Stimulated activated CD8-positive, alpha-beta memory T cell treated with anti-CD3 and anti-CD28 coated beads, Interleukin-2, amount 100 ng/mL, for 1 hour (primary cell): ENCODE measurements around the gene CCNB2.
"Not testable (repeated sequence)": the region's sequence is repeated elsewhere in the genome, so short reads cannot be mapped to it uniquely, and the experiment has no call there.

Experiments
- DNase-seq, 2 donors: peaks; one replicate each; pipeline ENCODE4 v3.0.0-alpha.2; 2020; ENCODE audit warnings: low read depth in 2 of 2

CCNB2 gene

DNA sequence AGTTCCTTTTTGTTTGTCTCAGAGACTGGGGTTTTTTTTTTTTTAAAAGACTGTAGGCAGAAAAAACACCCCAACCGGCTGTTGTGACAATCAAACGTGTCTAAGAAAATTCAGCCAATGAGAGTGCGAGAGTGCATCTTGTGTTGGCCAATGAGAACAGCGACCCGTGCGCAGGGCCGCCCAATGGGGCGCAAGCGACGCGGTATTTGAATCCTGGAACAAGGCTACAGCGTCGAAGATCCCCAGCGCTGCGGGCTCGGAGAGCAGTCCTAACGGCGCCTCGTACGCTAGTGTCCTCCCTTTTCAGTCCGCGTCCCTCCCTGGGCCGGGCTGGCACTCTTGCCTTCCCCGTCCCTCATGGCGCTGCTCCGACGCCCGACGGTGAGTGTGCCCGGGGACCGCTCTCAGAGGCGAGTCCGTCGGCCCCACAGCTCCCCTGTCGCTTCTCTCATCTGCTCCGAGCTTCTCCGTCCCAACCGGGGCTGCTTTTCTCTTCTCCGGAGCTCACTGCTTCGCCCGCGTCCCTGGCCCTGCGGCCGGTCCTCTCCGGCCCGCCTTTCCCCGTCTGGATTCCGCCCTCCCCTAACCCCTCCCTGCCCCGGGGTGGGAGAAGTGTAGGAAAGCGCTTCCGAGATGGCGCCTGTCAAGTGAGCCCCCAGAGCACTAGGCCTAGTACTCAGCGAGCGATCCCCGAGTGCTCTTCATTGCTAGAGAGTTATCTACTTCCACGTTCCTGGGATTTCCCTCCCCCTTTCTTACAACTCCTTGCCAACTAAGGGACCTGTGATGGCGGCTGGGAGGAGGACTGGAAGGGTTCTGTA, at the start of gene CCNB2:
Gene CCNB2 (plus strand): TSS at position 235 of the 821 bp plus-strand sequence. CDS start 123 bp downstream, at position 358.
- peak; percentile 56 to 64 for DNase-seq

DNA sequence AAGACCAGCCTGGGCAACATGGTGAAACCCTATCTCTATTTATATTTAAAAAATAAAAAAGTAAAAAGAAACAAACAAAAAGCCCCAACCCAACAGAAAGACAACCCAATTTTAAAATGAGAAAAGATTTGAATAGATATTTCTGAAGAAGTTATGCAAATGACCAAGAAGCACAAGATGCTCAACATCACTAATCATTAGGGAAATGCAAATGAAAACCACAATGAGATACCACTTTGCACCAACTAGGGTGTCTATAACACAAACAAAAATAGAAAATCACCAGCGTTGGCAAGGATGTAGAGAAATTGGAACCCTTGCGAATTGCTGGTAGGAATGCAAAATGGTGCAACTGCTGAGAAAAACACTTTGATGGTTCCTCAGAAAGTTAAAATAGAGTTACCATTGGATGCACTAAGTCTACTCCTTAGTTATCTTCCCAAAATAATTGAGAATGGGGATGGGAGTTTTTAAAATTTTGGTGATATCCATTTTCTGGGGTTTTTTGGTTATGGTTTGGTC, 45.8 kb upstream of the CCNB2 start:
- no peak for DNase-seq

DNA sequence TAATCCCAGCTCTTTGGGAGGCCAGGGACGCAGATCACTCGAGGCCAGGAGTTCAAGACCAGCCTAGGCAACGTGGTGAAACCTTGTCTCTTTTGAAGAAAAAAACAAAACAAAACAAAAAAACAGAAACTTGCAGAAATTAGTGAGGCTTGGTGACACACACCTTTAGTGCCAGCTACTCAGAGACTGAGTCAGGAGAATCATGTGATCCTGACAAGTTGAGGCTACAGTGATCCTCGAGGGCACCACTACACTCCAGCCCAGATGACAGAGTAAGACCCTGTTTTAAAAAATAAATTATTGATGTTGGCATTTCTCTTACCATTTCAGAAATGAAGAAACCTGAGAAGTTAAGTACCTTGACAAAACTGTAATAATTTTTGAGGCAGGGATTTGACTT, 44.6 kb upstream of the CCNB2 start:
- no peak for DNase-seq

DNA sequence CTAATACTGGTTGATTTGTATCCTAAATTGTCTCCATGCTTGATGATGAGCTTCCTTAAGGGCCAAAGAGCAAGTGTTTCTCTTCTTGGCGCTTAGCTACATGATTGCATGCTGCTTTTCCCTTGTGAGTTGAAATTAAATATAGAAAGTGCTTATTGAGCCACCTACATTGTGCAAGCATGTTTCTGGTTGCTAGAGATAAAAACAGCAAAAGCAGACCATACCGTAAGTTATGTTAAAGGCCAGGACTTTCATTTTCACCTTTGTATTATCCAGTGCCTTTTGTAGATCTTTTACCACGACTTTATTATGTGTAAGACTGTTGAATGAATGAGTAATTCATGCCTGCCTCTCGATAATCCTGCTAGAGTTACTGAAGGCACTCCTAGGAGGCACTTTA, 41.9 kb upstream of the CCNB2 start:
- DNase-seq, result no peak

DNA sequence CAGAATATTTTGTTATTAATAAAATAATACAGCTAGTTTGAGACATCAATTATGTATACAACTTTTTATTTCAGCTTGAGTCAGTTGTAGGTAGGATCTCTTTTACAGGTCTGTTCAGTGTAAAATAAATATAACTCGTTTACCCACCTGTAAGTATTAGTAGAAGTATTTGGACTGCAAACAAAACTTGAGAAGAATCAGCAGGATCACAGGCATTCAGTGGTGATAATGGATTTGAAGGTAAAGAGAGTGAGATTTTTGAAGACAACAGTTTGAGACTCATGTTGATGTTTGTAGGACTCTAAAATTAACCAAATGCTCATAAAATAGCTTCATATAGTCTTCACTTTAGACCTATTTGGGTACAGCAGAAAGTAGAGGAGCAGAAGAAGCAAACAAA, 35.5 kb upstream of the CCNB2 start:
- no peak for DNase-seq

DNA sequence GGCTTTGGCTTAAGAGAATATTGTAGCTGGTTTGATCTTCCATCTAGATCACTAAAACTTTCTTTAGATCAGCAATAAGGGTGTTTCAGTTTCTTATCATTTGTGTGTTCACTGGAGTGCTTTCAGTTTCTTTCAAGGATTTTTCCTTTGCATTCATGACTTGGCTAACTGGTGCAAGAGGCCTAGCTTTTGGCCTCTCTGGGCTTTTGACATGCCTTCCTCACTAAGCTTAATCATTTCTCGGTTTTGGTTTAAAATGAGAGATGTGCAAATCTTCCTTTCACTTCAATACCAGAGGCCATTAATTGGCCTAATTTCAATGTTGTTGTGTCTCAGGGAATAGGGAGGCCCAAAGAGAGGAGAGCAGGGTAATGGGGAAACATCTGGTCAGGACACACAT, 30.3 kb upstream of the CCNB2 start:
- no peak for DNase-seq

DNA sequence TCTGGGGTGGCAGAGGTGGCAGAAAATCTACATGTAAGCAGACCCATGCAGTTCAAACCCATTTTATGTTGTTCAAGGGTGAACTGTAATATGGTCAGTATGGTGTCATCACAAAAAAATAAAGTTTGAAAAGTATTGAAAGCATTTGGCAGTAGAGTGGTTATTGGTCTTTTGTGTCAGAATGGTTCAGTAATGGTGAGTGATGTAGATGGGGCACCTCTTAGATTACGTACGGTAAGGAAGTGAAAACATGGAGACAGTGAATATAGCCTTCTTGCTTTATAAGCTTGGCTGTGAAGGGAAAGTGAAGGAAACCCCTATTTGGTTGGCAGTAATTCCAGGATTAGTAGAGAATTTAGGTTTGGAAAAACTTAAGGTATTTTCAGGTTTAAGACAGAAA, 17.2 kb upstream of the CCNB2 start:
- DNase-seq, result no peak

DNA sequence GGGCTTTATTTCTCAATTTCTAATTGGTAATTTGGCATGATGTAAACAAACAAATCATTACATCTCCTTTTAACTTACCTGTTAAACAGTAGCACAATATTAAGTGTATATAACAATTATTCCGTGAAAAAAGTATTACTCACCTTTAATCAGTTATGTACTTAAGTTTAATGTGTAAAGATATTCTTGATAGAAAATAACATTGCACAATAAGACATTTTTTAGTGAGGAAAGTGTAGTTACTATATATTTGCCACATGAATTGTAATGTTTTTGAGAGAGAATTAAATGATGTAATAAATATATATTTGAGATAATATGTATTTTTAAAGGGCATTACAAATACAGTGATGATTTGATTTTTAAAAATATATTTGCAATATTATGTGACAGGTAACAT, 10.9 kb upstream of the CCNB2 start:
- no peak for DNase-seq

DNA sequence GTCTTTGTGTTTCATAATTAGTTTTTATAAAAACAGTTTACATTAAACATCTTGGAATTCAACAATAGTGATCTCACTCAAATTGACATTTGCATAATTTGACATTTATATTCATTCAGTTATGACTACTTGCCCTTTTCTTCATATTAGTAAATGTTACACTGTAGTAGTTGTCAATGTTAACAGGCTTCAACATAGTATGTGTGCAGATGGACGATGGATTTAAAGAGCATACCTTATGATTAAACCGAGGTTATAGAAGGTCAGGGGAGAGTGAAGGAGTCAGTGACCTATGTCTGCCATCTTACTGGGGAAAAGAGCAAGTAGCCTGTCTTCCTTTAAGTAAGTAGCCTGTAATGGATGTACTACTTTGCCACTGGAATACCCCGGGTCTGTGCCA, 8.5 kb upstream of the CCNB2 start:
- no peak for DNase-seq

DNA sequence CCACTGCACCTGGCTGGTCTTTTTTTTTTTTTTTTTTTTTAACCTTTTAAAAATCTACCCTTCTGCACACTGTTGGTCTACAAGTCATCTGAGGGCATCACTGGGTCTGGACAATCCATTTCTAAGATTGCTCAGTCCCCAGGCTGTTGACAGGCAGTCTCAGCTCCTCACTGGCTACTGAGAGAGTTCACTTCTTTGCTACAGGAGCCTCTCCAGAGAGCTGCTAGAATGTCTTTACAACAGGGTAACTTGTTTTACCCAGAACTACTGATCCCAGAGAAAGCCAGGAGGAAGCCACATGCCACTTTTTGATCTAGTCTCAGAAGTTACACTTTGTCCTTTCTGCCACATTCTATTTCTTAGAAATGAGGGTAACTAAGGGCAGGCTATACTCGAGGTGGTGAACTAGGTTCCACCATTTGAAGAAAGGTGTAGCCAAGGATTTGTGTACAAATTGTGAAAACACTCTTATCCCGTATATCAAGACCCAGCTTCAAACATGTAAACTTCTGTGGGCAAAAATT, 5.7 kb upstream of the CCNB2 start:
- DNase-seq, result no peak

DNA sequence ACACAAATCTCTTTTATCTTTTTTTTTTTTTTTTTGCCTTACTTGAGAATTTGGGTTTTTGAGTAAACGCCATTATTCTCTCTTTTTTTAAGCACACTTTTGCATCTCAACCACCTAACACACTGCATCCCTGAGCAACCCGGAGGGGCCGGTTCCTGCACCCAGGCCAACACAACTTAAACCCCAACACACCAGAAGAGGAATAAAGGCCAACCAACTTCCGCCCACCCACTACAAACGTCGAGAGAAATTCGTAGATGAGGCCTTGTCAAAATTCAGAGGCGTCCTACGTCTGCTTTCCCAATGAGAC, 389 bp upstream of the CCNB2 start:
- DNase-seq, result no peak

DNA sequence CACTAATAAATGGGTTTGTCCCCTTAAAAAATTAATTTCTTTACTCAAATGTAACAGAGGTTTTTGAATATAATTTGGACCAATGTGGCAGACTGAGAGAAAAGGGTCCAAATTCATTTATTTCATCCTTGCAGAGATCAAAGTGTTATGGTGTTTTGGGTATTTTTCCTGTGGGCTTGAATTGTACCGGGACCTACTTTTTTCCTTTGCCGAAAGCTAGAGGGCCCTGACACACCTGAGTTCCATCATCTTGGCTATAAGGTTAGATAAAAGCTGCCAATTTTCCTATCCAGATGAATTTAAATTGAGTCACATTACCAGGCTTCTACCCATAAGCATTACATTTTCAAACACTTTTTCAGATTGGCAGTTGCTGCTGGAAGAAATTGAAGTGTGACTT, 908 bp downstream of the CCNB2 start:
- DNase-seq, result no peak

DNA sequence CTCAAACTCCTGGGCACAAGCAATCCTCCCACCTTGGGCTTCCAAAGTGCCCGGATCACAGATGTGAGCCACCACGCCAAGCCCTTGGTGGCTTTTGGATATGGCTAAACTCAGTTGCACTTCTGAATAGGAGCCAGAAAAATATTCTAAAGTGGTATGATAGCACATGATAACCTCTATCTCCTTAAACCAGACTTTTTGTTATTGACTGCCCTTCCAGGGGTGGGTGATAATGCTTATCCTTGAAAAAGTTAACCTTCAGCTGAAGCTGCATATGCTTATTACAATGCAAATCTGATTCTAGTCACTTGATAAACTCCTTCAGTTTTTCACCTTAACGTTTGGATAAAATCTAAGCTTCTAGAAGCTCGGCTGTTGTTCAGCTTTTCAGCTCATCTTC, 6.3 kb downstream of the CCNB2 start:
- DNase-seq, result no peak

DNA sequence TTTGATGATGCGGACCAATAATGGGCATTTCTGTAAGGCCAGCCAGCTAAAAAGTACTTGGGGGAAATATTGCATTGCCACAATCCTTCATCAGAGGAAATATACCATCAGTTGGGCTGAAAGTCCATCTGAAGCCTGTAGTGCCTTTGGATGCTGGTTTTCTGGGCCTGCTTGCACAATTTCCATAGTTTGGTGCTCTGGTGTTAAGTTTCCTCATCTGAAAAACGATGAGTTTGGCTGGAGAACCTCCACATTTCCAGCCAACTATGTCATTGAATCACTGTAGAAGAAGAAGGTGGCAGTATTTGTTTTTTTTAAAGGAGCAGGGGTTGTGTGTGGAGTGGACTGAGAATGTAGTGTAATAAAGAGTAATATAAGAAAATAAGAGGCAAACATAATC, 10.1 kb downstream of the CCNB2 start:
- DNase-seq, result no peak

DNA sequence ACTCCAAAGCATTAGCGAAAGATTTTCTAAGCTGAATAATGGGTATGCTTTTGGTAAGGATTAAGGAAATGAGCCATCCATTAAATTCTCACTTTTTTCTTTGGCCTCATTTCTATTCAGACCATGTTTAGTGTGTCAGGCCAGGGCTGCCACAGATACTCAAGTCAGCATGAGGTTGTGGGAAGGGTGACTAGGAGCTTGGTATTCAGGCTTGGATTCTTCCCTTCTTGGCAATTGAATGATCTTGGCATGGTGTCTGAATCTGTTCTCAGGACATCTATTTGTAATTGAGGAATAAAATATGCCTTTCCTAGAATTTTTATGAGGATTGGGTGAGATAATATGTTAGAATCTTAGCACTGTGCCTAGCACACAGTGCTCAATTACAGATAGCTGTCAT, 11.2 kb downstream of the CCNB2 start:
- no peak for DNase-seq

DNA sequence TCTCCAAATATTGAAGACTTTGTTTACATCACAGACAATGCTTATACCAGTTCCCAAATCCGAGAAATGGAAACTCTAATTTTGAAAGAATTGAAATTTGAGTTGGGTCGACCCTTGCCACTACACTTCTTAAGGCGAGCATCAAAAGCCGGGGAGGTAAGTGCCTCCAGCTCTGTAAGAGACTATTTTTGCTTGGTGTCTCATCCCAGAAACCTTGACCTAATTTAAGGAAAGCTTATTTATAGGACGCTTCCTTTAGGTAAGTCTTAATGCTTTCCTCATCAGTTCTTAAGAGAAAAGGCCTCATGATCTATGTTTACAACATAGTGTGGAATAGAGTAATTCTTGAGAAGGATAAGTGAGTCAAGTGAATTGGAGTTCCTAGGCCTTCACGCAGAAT, 11.8 kb downstream of the CCNB2 start:
- DNase-seq, result no peak

DNA sequence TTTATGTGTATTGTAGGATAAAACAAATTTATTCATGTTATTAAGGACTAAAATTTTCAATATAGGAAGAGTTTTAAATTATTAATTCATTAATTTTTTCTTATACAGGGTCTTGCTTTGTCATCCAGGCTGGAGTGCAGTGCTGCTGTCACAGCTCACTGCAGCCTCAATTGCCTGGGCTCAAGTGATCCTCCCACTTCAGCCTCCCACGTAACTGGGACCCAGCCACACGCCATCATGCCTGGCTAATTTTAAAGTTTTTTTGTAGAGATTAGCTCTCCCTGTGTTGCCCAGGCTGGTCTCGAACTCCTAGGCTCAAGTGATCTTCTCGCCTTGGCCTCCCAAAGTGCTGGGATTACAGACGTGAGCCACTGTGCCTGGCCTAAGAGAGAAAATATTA, 14.7 kb downstream of the CCNB2 start:
- no peak for DNase-seq

DNA sequence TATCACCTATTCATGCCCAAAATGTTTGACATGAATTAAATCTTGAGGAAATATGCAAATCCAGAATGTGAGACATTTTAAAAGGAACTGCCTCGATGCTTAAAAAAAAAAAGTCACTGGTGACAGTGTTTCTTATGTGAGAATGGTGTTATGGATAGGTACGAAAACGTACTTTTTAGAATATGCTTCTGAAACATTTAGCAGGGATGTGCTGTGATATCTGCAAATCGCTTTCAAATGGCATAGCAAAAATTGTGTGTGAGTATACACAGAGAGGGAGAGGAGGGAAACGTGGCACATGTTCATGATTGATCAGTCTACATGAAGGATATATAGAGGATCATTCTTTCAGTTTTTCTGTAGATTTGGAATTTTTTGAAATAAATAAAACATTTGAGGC, 16.0 kb downstream of the CCNB2 start:
- DNase-seq, result no peak

DNA sequence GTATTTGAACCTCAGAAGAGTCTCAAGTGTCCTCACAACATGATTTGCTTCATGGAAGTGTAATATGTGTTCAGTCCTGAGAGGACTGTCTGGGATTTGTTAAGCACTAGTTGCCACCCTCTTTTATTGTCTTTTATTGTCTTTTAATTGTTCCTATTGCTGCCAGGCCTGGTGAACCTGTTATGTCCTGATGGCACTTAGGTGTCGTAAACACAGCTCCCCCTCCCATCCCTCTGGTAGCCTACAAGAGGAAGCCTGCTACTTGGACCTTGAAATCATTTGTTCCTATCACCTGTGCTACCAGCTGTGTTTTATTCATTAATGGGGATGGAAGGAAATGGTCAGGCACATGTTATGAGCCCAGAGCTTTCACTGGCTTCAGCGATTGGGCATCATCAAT, 19.3 kb downstream of the CCNB2 start:
- DNase-seq, result no peak

DNA sequence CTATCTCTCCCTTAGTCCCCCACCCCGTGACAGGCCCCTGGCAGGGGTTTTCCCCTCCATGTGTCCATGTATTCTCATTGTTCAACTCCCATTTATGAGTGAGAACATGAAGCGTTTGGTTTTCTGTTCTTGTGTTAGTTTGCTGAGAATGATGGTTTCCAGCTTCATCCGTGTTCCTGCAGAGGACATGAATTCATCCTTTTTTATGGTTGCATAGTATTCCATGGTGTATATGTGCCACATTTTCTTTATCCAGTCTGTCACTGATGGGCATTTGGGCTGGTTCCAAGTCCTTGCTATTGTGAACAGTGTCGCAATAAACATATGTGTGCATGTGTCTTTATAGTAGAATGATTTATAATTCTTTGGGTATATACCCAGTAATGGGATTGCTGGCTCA, 20.7 kb downstream of the CCNB2 start:
- DNase-seq, result not testable (repeated sequence)

DNA sequence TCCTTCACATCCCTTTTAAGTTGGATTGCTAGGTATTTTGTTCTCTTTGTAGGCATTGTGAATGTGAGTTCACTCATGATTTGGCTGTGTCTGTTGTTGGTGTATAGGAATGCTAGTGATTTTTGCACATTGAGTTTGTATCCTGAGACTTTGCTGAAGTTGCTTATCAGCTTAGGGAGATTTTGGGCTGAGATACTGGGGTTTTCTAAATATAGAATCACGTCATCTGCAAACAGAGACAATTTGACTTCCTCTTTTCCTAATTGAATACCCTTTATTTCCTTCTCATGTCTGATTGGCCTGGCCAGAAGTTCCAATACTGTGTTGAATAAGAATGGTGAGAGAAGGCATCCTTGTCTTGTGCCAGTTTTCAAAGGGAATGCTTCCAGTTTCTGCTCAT, 22.3 kb downstream of the CCNB2 start:
- DNase-seq, result not testable (repeated sequence)

DNA sequence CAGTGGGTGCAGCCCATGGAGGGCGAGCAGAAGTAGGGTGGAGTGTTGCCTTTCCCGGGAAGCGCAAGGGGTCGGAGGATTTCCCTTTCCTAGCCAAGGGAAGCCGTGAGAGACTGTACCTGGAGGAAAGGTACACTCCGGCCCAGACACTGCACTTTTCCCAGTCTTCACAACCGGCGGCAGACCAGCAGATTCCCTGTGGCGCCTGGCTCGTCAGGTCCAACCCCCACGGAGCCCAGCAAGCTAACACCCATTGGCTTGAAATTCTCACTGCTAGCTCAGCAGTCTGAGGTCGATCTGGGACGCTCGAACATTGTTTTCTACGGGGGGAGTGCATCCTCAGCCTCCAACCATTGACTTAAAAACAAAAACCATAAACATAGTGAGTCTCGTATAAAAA, 26.5 kb downstream of the CCNB2 start:
- no peak for DNase-seq

DNA sequence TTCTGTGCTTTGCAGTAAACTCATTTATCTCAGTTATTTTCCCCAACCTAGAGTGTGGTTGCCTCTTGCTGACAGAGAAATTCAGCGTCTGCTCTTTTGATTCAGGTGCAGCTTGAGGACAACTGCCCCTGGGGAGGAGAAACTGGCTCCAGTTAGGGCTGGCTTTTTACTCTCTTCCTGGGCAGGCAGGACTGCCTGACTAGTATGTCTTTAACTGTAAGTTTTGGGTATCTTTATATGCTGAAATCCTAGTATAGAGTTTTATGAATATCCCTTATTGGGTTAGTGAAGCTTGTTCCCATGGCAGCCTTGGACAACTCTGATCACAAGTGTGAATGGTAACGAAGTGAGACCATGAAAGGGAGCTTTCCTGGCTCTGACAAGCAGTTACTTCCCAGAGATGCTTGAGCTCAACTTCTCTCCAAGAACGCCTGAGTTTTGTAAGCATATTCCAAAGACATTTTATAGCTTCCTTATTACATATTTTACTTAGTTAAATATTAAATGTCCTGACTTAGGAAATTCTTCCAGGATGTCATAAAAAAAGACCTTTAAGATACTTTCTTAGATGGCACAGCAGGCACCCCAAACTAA, 27.1 kb downstream of the CCNB2 start:
- DNase-seq, result no peak
